Measurements from ENCODE around the gene SH3RF3.
"Not testable (repeated sequence)": the region's sequence is repeated elsewhere in the genome, so short reads cannot be mapped to it uniquely, and the experiment has no call there.

SH3RF3 gene

GRCh38 chr2:109206569-109207146 lies 77.7 kb downstream of the SH3RF3 start:
- no peak for DNase-seq

GRCh38 chr2:109207176-109207575 lies 78.2 kb downstream of the SH3RF3 start:
- DNase-seq = no peak

- no peak for DNase-seq
These were observed 79.3 kb downstream of the SH3RF3 start for GRCh38 chr2:109208071-109208950.

GRCh38 chr2:109208951-109209335 lies 79.9 kb downstream of the SH3RF3 start:
- DNase-seq = no peak

- DNase-seq = no peak
These were observed 80.4 kb downstream of the SH3RF3 start for GRCh38 chr2:109209412-109209811.

GRCh38 chr2:109209941-109210340 lies 80.9 kb downstream of the SH3RF3 start:
- no peak for DNase-seq

GRCh38 chr2:109210431-109211200 lies 81.6 kb downstream of the SH3RF3 start:
- no peak for DNase-seq

GRCh38 chr2:109211315-109211714 lies 82.3 kb downstream of the SH3RF3 start:
- DNase-seq = no peak

- no peak for DNase-seq
These were observed 84.0 kb downstream of the SH3RF3 start for GRCh38 chr2:109212836-109213563.

- peak; percentile 78 for DNase-seq
These were observed 84.8 kb downstream of the SH3RF3 start for GRCh38 chr2:109213646-109214433.

GRCh38 chr2:109214651-109215371 lies 85.8 kb downstream of the SH3RF3 start:
- no peak for DNase-seq

- no peak for DNase-seq
These were observed 86.9 kb downstream of the SH3RF3 start for GRCh38 chr2:109215866-109216265.

GRCh38 chr2:109216332-109216731 lies 87.3 kb downstream of the SH3RF3 start:
- no peak for DNase-seq

GRCh38 chr2:109217362-109218086 lies 88.5 kb downstream of the SH3RF3 start:
- DNase-seq = peak; percentile 21

- peak; percentile 12 for DNase-seq
These were observed 89.2 kb downstream of the SH3RF3 start for GRCh38 chr2:109218087-109218791.

- no peak for DNase-seq
These were observed 89.8 kb downstream of the SH3RF3 start for GRCh38 chr2:109218792-109219126.

GRCh38 chr2:109220860-109221259 lies 91.9 kb downstream of the SH3RF3 start:
- no peak for DNase-seq

- DNase-seq = not testable (repeated sequence)
These were observed 92.3 kb downstream of the SH3RF3 start for GRCh38 chr2:109221316-109221715.

- DNase-seq = no peak
These were observed 93.4 kb downstream of the SH3RF3 start for GRCh38 chr2:109222422-109222821.

GRCh38 chr2:109222825-109223471 lies 93.9 kb downstream of the SH3RF3 start:
- no peak for DNase-seq

All from CD4-positive, alpha-beta T cell treated with Interleukin-10 for 1 hour (primary cell).